Glutamatergic neuron (in vitro differentiated cells): Measurements from ENCODE around the gene LPIN1. TPM values are rescaled to one million over a fixed set of nuclear protein-coding genes. Genes with fewer than 3 reads are reported as not detected.
"Not testable (repeated sequence)": the region's sequence is repeated elsewhere in the genome, so short reads cannot be mapped to it uniquely, and the experiment has no call there.

Experiments used
- DNase-seq: peaks from one replicate; pipeline ENCODE4 v3.0.0; 2022
- H3K27ac Mint-ChIP-seq: one replicate; pipeline ENCODE4 v1.8.0; 2020; ENCODE audit warnings: mild to moderate bottlenecking, mixed read lengths, inconsistent platforms; ENCODE audit not compliant: unreplicated experiment
- H3K27me3 Mint-ChIP-seq: one replicate; pipeline ENCODE4 v1.8.0; 2020; ENCODE audit warnings: mild to moderate bottlenecking, moderate library complexity, mixed read lengths, inconsistent platforms; ENCODE audit not compliant: unreplicated experiment
- H3K36me3 Mint-ChIP-seq: one replicate; pipeline ENCODE4 v1.8.0; 2020; ENCODE audit warnings: mild to moderate bottlenecking, mixed read lengths, inconsistent platforms; ENCODE audit not compliant: unreplicated experiment
- H3K4me1 Mint-ChIP-seq: one replicate; pipeline ENCODE4 v1.8.0; 2020; ENCODE audit warnings: mild to moderate bottlenecking, low read depth, mixed read lengths, inconsistent platforms; ENCODE audit not compliant: unreplicated experiment
- H3K4me3 Mint-ChIP-seq: one replicate; pipeline ENCODE4 v1.8.0; 2020; ENCODE audit warnings: mild to moderate bottlenecking, mixed read lengths, inconsistent platforms; ENCODE audit not compliant: unreplicated experiment
- H3K9me3 Mint-ChIP-seq: one replicate; pipeline ENCODE4 v1.8.0; 2020; ENCODE audit warnings: mild to moderate bottlenecking, moderate library complexity, mixed read lengths, inconsistent platforms; ENCODE audit not compliant: unreplicated experiment
- CTCF ChIP-seq: fragments of 200-600 bp; sonication (generic); IDR thresholded peaks from one replicate; pipeline ENCODE4 v1.5.0; 2021; ENCODE audit not compliant: partially characterized antibody, unreplicated experiment
- total RNA-seq: library from RNA; stranded (reverse); fragmentation: NEBNext Ultra II Directional; extraction: Animal tissue kit (Norgen Biotek cat#: 25700); gene quantifications from one replicate; pipeline ENCODE4 v1.2.1, GENCODE V29; 2021; ENCODE audit not compliant: unreplicated experiment

Gene LPIN1
- total RNA-seq, 1 donor from 2014 or later, result 142 TPM

- Mint-ChIP-seq H3K9me3 (peaks cover 21% of the 10 kb centered on the region), H3K27ac (no peak overlapping the region), H3K36me3 (peaks cover 30% of the 10 kb centered on the region), H3K27me3 (peaks cover 12% of the 10 kb centered on the region), H3K4me1 (no peaks in the 10 kb centered on the region), H3K4me3 (no peak overlapping the region)
- DNase-seq, result no peak
- no peak for TF ChIP-seq CTCF
Observed at GRCh38 chr2:11852526-11853196, 106.2 kb downstream of the LPIN1 start.

GRCh38 chr2:11853197-11853588 is 106.8 kb downstream of the LPIN1 start:
- Mint-ChIP-seq H3K27me3 (peaks cover 14% of the 10 kb centered on the region), H3K4me3 (no peak overlapping the region), H3K9me3 (peaks cover 23% of the 10 kb centered on the region), H3K4me1 (no peaks in the 10 kb centered on the region), H3K27ac (no peak overlapping the region), H3K36me3 (peaks cover 30% of the 10 kb centered on the region)
- DNase-seq, result no peak
- TF ChIP-seq CTCF, result no peak

GRCh38 chr2:11855064-11855760 is 108.8 kb downstream of the LPIN1 start:
- Mint-ChIP-seq H3K27ac (no peak overlapping the region), H3K4me3 (no peak overlapping the region), H3K36me3 (peaks cover 35% of the 10 kb centered on the region), H3K4me1 (no peaks in the 10 kb centered on the region), H3K27me3 (peaks cover 14% of the 10 kb centered on the region), H3K9me3 (peaks cover 26% of the 10 kb centered on the region)
- DNase-seq, result no peak
- TF ChIP-seq CTCF, result no peak

- H3K9me3 Mint-ChIP-seq, result peaks cover 24% of the 10 kb centered on the region
- TF ChIP-seq CTCF, result no peak
- no peaks in the 10 kb centered on the region for H3K4me1 Mint-ChIP-seq
- peaks cover 37% of the 10 kb centered on the region for H3K36me3 Mint-ChIP-seq
- no peak for DNase-seq
- H3K4me3 Mint-ChIP-seq, result no peak overlapping the region
- peaks cover 11% of the 10 kb centered on the region for H3K27me3 Mint-ChIP-seq
- H3K27ac Mint-ChIP-seq, result no peak overlapping the region
Observed at GRCh38 chr2:11856095-11856494, 109.7 kb downstream of the LPIN1 start.

GRCh38 chr2:11858883-11859282 is 112.5 kb downstream of the LPIN1 start:
- Mint-ChIP-seq H3K27ac (no peak overlapping the region), H3K4me1 (peaks cover under 1% of the 10 kb centered on the region), H3K27me3 (peaks cover 10% of the 10 kb centered on the region), H3K9me3 (peaks cover 26% of the 10 kb centered on the region), H3K36me3 (peaks cover 29% of the 10 kb centered on the region), H3K4me3 (no peak overlapping the region)
- no peak for DNase-seq
- no peak for TF ChIP-seq CTCF

- H3K27ac Mint-ChIP-seq, H3K27me3 Mint-ChIP-seq, H3K4me3 Mint-ChIP-seq, DNase-seq, H3K4me1 Mint-ChIP-seq: not testable (repeated sequence)
- H3K9me3 Mint-ChIP-seq, result peaks cover 30% of the 10 kb centered on the region
- peaks cover 29% of the 10 kb centered on the region for H3K36me3 Mint-ChIP-seq
Observed at GRCh38 chr2:11859975-11860374, 113.5 kb downstream of the LPIN1 start.
